HG03139 (cell line): Measurements from ENCODE around the gene LSM7.

ENCODE experiments used
- ATAC-seq: cut with Tn5 transposase; IDR thresholded peaks from one replicate; pipeline ENCODE4 v1.9.1; 2021; ENCODE audit not compliant: unreplicated experiment

Gene LSM7

GRCh38 chr19:2325281-2326046 is 2.9 kb downstream of the LSM7 start:
- ATAC-seq = no peak

DNA sequence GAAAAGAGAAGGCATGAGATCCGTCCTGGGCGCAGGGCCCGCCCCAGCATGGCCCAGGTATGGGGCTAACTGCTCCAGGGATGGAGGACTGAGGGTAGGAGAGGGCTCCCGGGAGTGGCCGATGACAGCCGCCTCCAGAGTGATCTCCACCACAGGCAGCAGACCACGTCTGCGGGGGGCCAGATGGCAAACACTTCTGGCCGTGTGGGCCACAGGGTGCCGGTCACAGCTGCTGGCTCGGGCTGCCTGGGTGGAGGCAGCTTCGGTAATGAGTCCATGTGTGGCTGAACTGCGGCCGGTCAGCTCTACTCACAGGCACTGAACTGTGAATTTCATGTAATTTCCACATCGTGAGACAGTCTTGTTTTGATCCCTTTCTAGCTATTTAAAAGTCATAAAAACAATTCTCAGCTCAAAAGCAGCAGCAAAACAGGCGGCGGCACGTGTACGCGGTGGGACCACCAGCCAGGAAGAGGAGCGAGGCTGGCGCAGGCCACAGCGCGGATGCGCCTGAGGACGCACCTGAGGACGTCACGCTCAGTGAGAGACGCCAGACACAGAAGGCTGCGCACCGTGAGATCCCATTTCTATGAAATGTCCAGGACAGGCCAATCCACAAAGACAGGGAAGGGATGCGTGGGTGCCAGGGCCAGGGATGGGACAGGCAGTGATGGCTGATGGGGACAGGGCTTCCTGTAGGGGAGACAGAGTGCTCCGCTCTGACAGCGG is 4.0 kb downstream of the LSM7 start:
- ATAC-seq = no peak

DNA sequence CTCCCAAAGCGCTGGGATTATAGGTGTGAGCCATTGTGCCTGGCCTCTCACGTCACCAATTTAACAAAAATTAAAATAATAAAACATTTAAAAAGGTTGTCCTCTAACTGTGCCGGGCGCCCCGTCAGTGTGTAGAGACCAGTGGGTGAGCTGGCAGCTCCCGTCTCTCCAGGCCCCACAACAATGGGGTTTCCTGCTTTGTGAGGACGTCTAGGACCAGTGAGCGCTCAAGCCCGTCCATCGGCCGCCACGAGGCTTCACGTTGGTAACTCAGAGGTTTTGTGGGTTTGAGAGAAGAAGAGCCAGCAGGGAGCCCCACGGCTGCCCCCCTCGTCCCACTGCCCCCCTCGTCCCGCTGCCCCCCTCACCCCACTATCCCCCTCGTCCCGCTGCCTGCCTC is 4.7 kb downstream of the LSM7 start:
- no peak for ATAC-seq

GRCh38 chr19:2321565-2322283 is 6.7 kb downstream of the LSM7 start:
- ATAC-seq = no peak

DNA sequence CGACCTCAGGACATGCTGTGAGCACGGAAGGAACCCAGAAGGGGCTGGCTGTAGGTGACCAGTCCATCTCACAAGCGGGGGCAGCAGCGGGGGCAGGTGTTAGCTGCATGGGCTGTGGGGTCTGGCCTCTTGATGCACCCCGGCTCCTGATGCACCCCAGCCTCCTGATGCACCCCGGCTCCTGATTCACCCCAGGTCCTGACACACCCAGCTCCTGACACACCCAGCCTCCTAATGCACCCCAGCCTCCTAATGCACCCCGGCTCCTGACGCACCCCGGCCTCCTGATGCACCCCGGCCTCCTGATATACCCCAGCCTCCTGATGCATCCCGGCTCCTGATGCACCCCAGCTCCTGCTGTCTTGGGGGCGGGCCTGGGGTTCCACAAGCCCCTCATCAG is 7.4 kb downstream of the LSM7 start:
- ATAC-seq = no peak

DNA sequence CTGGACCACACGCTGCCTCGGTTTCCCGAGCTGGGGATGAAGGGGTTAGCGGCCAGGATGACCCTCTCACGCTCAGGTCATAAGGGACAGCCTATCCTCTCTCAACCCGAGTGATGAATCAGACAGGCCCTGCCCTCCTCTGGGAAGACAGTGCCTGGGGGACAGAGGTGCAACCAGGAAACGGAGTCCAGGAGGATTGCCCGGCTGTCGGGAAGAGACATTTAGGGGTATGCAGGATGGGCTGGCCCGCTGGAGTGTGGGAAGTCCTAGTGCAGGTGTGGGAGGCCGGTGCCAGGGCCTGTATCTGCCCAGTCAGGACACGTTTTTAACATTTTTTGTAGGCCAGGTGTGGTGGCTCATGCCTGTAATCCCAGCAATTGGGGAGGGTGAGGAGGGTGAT is 8.3 kb downstream of the LSM7 start:
- no peak for ATAC-seq

DNA sequence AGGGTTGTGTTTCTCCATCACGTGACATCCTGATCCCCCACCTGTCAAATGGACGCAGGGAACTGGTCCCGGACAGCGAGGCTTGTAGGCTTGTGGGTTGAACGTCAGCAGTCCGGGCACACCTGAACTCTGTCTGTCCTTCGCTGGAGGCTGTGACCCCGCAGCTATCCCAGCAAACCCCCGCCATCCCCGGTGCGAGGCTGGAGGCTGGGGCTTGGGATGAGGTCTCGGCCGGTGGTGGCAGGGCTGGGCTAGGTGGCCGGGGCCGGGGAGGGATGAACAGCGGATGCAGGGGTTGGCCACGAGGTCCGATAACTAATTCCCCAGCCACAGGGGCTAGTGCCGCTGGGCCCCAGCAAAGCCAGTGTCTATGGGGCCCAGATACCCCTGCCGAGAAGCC is 8.8 kb downstream of the LSM7 start:
- ATAC-seq = no peak

GRCh38 chr19:2318923-2319322 is 9.5 kb downstream of the LSM7 start:
- ATAC-seq = no peak

- no peak for ATAC-seq
These were observed 10.6 kb downstream of the LSM7 start for GRCh38 chr19:2317756-2318155.

- ATAC-seq = no peak
These were observed 11.1 kb downstream of the LSM7 start for GRCh38 chr19:2317300-2317699.

DNA sequence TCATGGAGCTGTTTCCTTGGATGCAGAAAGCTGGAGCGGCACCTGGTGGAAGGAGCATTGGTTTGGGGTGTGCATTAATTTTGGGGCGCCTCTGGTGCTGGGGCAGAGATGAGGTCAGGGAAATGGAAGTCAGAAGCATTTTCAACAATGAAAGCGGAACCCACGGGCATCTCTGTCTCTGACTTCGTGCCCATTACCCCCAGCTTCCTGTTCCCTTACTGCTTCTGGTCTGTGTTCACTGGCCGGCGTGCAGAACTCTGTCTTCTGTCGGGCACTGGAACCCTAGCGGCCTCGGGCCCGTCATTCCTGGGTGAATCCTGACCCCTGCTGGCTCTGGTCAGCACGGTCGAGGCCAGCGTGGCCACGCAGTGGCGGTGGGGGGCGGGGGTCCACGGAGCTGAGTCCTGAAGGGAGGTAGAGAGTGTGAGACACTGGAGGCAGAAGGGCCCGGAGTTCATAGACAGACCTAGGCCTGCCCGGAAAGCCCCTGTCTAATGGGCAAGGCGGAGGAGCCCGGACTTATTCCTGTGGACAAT is 12.5 kb downstream of the LSM7 start:
- ATAC-seq = no peak

DNA sequence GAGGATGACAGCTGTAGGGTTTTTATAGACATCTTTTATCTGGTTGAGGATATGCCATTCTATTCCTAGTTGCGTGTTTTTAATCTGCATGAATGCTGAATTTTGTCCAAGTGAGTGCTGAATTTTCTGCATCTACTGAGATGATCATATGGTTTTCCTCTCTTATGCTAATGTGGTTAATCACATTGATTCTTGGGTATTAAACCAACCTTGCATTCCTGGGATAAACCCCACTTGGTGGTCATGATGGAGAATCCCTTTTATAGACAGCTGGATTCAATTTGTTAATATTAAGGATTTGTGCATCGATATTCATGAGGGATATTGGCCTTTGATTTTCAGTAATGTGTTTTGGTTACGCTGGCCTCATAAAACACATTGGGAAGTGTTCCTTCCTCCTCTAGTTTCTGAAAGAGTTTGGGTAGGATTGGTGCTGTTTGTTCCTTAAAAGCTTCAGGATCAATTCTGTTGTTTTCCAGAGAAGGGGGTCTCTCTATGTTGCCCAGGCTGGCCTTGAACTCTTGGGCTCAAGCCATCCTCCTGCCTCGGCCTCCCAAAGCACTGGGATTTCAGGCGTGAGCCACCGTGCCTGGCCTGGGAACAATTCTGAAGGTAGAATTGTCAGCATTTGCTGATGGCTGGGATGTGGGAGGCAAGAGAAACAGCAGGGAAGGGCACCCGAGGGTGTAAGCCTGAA is 13.1 kb downstream of the LSM7 start:
- no peak for ATAC-seq

DNA sequence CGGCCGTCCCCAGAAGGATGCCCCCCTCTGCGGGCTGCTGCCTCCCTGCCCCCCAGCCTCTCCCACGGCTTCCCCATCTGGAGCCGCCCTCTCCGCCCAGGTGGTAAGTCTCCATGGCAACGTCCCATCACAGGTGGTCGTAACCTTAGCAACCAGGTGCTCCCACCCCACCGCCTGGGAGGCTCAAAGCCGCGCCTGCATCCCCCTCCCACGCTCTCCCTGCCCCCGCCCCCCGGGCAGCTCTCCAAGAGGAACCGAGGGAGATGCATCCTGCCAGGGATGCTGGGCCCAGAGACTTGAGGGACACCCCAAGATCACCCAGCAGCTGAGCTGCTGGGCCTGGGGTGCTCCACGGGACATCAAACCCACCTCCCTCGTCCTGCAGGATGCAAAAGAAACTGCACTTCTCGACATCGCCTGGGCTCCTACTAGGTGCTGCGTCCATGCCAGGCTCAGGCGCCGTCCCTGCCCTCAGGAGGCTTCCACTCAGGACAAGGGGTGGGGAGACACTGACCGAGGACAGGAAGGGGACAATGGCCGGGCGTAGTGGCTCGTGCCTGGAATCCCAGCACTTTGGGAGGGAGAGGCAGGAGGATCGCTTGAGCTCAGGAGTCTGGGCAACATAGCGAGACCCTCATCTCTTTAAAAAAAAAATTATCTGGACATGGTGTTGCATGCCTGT is 15.4 kb downstream of the LSM7 start:
- ATAC-seq = no peak

GRCh38 chr19:2311093-2311492 is 17.3 kb downstream of the LSM7 start:
- ATAC-seq = no peak

DNA sequence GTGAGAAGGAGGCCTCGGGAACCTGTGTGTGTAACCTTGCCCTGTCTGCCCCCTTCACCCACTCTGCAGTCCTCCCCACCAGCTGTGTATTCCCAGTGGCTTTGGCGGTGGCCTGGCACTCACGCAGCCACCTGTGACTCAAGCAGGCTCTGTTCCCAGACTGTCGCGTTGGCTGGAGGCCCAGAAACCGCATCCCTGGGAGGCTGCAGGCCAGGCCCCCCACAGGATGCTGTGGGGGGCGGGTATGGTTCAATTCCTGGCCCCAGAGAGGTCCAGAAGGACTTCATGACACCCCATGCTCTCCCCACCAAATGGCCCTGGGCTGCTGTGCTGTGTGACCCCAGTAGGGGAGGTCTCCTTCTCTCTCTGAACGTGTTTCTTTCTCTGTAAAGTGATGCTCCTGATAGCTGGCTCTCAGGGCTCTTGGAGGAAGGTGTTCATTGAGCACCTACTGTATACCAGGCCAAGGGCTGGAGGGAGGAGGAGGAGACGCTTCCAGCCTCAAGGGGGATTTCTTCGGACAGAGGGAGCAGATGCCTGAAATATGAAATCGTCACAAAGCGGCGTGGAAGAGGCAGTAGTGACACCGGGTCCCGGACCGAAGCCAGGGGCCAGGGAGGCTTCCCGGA is 18.5 kb downstream of the LSM7 start:
- ATAC-seq = no peak

DNA sequence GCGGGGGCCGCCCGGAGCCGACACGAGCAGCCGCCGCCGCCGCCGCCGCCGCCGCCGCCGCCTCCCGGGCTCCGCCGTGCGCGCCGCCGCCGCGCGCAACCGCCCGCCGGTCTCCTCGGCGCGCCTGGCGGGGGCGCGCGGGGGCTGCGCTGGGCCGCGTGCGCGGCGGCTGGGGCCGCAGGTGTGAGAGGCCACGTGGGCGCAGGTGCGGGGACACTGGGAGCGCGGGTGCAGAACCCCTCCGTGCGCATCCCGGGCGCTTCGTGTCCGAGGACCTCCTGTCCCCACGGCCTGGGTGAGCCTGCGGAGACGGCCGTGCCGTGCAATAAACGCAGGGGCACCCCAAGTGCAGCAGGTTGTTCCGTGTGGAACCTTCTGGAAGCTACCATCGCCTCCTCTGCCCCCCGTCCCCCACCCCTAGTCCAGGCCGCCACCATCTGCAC is 20.3 kb downstream of the LSM7 start, which contains the start of gene LINGO3:
Gene LINGO3, minus strand, starts transcription at position 41 of the 443 bp plus-strand sequence. CDS start 16,378 bp downstream, outside the sequence.
- ATAC-seq = no peak

DNA sequence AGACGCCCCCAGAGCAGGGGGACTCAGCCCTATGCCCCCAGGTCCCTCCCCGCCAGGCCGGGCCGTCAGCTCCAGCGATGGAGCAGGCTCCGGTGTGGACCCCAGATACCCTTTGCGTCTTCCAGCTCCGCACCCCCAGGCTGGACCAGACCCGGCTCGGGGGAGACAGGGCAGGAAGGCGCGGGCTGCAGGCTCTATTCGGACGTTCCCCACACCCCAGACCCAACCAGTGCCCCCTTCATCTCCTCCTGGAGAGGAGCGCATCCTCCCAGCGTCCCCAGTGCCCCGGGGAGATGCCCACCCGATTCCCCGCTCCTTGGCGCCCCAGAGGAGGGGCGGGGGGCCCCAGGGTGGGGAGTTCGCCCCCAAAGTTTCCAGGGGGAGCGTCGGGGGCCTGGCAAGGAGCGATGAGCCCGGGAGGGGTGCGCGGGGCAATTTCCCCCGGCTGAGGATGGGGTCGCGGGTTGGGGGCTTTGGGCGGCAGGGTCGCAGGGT is 20.8 kb downstream of the LSM7 start:
- no peak for ATAC-seq

DNA sequence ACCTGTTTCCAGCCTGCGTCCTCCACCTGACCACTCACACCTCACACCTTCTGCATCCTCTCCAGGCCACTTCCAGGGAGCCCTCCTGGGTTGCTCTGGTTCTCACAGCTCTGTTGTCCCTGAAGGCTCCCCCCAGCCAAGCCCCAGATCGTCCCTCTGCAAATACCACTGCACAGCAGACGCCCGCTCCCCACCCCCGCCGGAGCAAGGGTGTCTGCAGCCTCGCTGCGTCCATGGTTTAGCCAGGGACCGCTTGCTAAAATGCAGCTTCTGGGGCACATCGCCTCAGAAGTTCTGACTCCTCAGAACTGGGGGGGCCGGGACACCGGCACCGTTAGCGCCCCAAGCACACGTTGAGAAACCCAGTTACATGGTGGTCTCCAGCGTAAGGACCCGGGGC is 21.4 kb downstream of the LSM7 start:
- no peak for ATAC-seq

- no peak for ATAC-seq
These were observed 22.0 kb downstream of the LSM7 start for GRCh38 chr19:2306281-2306806.
